Pancreas (tissue), 10 donors: Measurements from ENCODE around the gene GLIS2. TPM values are rescaled to one million over a fixed set of nuclear protein-coding genes. Genes with fewer than 3 reads are reported as not detected.

Source experiments
- ATAC-seq, 4 donors: fragments of 200-7000 bp; cut with Tn5 transposase; one replicate each; pipeline versions ENCODE4 v1.8.0 to v1.9.1; 2020; ENCODE audit warnings: mild to moderate bottlenecking in 4 of 4, moderate library complexity in 4 of 4
- DNase-seq, 6 donors: peaks; one replicate each; pipeline ENCODE4 v3.0.0-alpha.2; 2020
- FAIRE-seq: peaks from 2 replicates; lab custom pipeline; 2012; peaks lifted over from hg19 to GRCh38; lab: Jason Lieb, UNC
- H3K27ac ChIP-seq, 4 donors: fragments of 200-600 bp; sonication (generic); 1 replicate in 3 of 4; 2 replicates in 1 of 4; pipeline versions ENCODE4 v1.5.0 to v1.8.0; 2020
- H3K27me3 ChIP-seq, 4 donors: fragments of 200-600 bp; one replicate each; pipeline ENCODE4 v1.8.0; 2021
- H3K36me3 ChIP-seq, 3 donors: fragments of 200-600 bp; sonication (generic) in 1 of 3; one replicate each; pipeline versions ENCODE4 v1.5.0 to v1.8.0; 2020 to 2021
- H3K4me1 ChIP-seq, 3 donors: fragments of 200-600 bp; one replicate each; pipeline ENCODE4 v1.8.0; 2021
- H3K4me3 ChIP-seq, 4 donors: fragments of 200-600 bp; sonication (generic) in 2 of 4; one replicate each; pipeline versions ENCODE4 v1.5.0 to v1.8.0; 2020 to 2021
- H3K9me3 ChIP-seq, 4 donors: fragments of 200-600 bp; one replicate each; pipeline ENCODE4 v1.8.0; 2021
- CTCF ChIP-seq, 4 donors: fragments of 200-600 bp; sonication (generic) in 3 of 4; IDR thresholded peaks; one replicate each; pipeline versions ENCODE4 v1.5.0 to v1.8.0; 2021; ENCODE audit warnings: antibody characterized with exemption in 4 of 4
- WGBS, 2 donors: extraction: QIAGEN DNeasy Blood & Tissue Kit; methylation state at CpG; one replicate each; pipeline ENCODE4 v1.1.7; 2013; 5-methylcytosine and 5-hydroxymethylcytosine counted together
- intact Hi-C, 3 donors: fragments of 100-400 bp; cut with DNase I; formaldehyde crosslinking; loops; one replicate each; pipeline versions ENCODE4 v1.11.1 to v1.14.2; 2022
- polyA plus RNA-seq, 2 donors: library from polyadenylated mRNA; stranded (reverse); fragments of 200-250 nt; gene quantifications; one replicate each; pipeline ENCODE4 v1.2.3, GENCODE V29; 2013
- total RNA-seq, 6 donors: library from RNA; stranded (reverse); fragmentation: NEBNext Ultra II Directional in 4 of 6; extraction: Animal tissue kit (Norgen Biotek cat#: 25700) in 4 of 6; gene quantifications; one replicate each; pipeline versions ENCODE4 v1.2.1 to v1.2.4, GENCODE V29; 2021 to 2023
- donor health status: healthy with polysubstance abuse.
- donor health status: DM: no; HTN: no; CAD: no; lungs with moderate emphysema.
- donor health status: DM: no; HTN: no; CAD: no.
- donor health status: control.
- donor health status: control.
- donor health status: Bipolar disorder and iron deficiency.
- donor health status: DM: yes; HTN: yes; CAD: no.
- donor health status: DM: no; HTN: no; CAD: no.
- donor health status: DM: no; HTN: no; CAD: no.
- donor health status: DM: yes; HTN: yes; CAD: no.

GLIS2 gene
- total and polyA plus RNA-seq, 8 donors = 5.5 to 15.1 (median 10.9) TPM

- DNase-seq (no peak), ATAC-seq (no peak), FAIRE-seq (no peak)
- no peaks in the 10 kb centered on the region for H3K9me3 ChIP-seq
- 85 to 89% methylated on average over 3 of the region's 3 CpGs for WGBS, 2 donors
- H3K27ac ChIP-seq = no peak overlapping the region
- no peaks in the 10 kb centered on the region for H3K36me3 ChIP-seq
- intact Hi-C loops = loop anchor here in 2 of 3 donors (2.0 to 5.0 kb wide), 2 partner anchors 42 to 45 kb away; no protein-coding TSS in a partner anchor
- no peaks in the 10 kb centered on the region for H3K27me3 ChIP-seq
- no peaks in the 10 kb centered on the region for H3K4me1 ChIP-seq
- no peak for TF ChIP-seq CTCF (IDR thresholded peaks at IDR 0.05)
- no peak overlapping the region for H3K4me3 ChIP-seq
These were observed 44.0 kb downstream of the GLIS2 start for GRCh38 chr16:4359914-4360313.

- intact Hi-C loops = loop anchor here in 1 of 3 donors (5.0 kb wide), 1 partner anchor 42 kb away; no protein-coding TSS in a partner anchor
- 89 to 93% methylated on average over 9 of the region's 11 CpGs for WGBS, 2 donors
- FAIRE-seq = no peak
- Histone ChIP-seq H3K4me3 (no peak overlapping the region), H3K27me3 (no peaks in the 10 kb centered on the region), H3K4me1 (no peaks in the 10 kb centered on the region), H3K9me3 (no peaks in the 10 kb centered on the region), H3K36me3 (no peaks in the 10 kb centered on the region), H3K27ac (no peak overlapping the region)
- no peak for TF ChIP-seq CTCF (IDR thresholded peaks at IDR 0.05)
- peak in 2 of 4 donors; percentile 12 to 43 for ATAC-seq
- DNase-seq = peak in 2 of 6 donors; percentile 32 to 63
These were observed 44.7 kb downstream of the GLIS2 start for GRCh38 chr16:4360538-4361021.

- Histone ChIP-seq H3K9me3 (no peaks in the 10 kb centered on the region), H3K27me3 (no peaks in the 10 kb centered on the region), H3K4me3 (no peak overlapping the region), H3K36me3 (no peaks in the 10 kb centered on the region), H3K27ac (no peak overlapping the region), H3K4me1 (no peaks in the 10 kb centered on the region)
- DNase-seq = peak in 2 of 6 donors; percentile 31 to 69
- 95% methylated on average over 28 of the region's 28 CpGs for WGBS, 2 donors
- TF ChIP-seq CTCF (IDR thresholded peaks at IDR 0.05) = no peak
- ATAC-seq = no peak
- no peak for FAIRE-seq
- intact Hi-C loops = loop anchor here in 1 of 3 donors (5.0 kb wide), 1 partner anchor 41 kb away; no protein-coding TSS in a partner anchor
These were observed 45.4 kb downstream of the GLIS2 start for GRCh38 chr16:4361033-4361943.

- no peak for ATAC-seq
- H3K36me3 ChIP-seq = no peaks in the 10 kb centered on the region
- 91 to 95% methylated on average over 12 of the region's 12 CpGs for WGBS, 2 donors
- FAIRE-seq = no peak
- H3K27ac ChIP-seq = no peak overlapping the region
- no peak for TF ChIP-seq CTCF (IDR thresholded peaks at IDR 0.05)
- intact Hi-C loops = loop anchor here in 1 of 3 donors (5.0 kb wide), 1 partner anchor 40 kb away; no protein-coding TSS in a partner anchor
- no peaks in the 10 kb centered on the region for H3K9me3 ChIP-seq
- H3K4me1 ChIP-seq = no peaks in the 10 kb centered on the region
- no peaks in the 10 kb centered on the region for H3K27me3 ChIP-seq
- DNase-seq = peak in 1 of 6 donors; percentile 66
- H3K4me3 ChIP-seq = no peak overlapping the region
These were observed 46.1 kb downstream of the GLIS2 start for GRCh38 chr16:4361944-4362311.
